ENCODE measurements around the gene ABLIM1. TPM values are rescaled to one million over a fixed set of nuclear protein-coding genes. Genes with fewer than 3 reads are reported as not detected.

ABLIM1 gene
- total RNA-seq, 1 experiment from 2014 or later, result 62.1 TPM

- CTCF ChIA-PET, result no interaction called here
- POLR2A ChIA-PET, result interaction anchor here (0.7 kb wide), 2 partner anchors 176 to 345 kb away, joined by 6 to 7 read pairs; no protein-coding TSS in a partner anchor
- DNase-seq (ENCODE audit: low spot score), result no peak
- Mint-ChIP-seq H3K27me3 (ENCODE audit: low read depth) (peaks cover 37% of the 10 kb centered on the region), H3K4me3 (no peak overlapping the region), H3K36me3 (no peaks in the 10 kb centered on the region), H3K4me1 (peaks cover 31% of the 10 kb centered on the region), H3K9me3 (no peaks in the 10 kb centered on the region), H3K27ac (no peak overlapping the region)
- TF ChIP-seq, protein P1, sequence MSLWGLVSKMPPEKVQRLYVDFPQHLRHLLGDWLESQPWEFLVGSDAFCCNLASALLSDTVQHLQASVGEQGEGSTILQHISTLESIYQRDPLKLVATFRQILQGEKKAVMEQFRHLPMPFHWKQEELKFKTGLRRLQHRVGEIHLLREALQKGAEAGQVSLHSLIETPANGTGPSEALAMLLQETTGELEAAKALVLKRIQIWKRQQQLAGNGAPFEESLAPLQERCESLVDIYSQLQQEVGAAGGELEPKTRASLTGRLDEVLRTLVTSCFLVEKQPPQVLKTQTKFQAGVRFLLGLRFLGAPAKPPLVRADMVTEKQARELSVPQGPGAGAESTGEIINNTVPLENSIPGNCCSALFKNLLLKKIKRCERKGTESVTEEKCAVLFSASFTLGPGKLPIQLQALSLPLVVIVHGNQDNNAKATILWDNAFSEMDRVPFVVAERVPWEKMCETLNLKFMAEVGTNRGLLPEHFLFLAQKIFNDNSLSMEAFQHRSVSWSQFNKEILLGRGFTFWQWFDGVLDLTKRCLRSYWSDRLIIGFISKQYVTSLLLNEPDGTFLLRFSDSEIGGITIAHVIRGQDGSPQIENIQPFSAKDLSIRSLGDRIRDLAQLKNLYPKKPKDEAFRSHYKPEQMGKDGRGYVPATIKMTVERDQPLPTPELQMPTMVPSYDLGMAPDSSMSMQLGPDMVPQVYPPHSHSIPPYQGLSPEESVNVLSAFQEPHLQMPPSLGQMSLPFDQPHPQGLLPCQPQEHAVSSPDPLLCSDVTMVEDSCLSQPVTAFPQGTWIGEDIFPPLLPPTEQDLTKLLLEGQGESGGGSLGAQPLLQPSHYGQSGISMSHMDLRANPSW (CRISPR knock-in tag; conservative IDR thresholded peaks at IDR 0.05; ENCODE audit: low read depth), result no peak
- TF ChIP-seq ZNF532 (CRISPR knock-in tag; IDR thresholded peaks at IDR 0.05; ENCODE audit: borderline replicate concordance) (no peak), SMAD4 (CRISPR knock-in tag; IDR thresholded peaks at IDR 0.05) (no peak), ZBTB43 (CRISPR knock-in tag; IDR thresholded peaks at IDR 0.05) (no peak), GABPB1 (CRISPR knock-in tag; IDR thresholded peaks at IDR 0.05) (no peak), FOXJ3 (CRISPR knock-in tag; IDR thresholded peaks at IDR 0.05; ENCODE audit: borderline replicate concordance) (no peak), SOX15 (CRISPR knock-in tag; IDR thresholded peaks at IDR 0.05) (no peak), ZNF219 (CRISPR knock-in tag; IDR thresholded peaks at IDR 0.05; ENCODE audit: borderline replicate concordance) (no peak), FOXK1 (CRISPR knock-in tag; IDR thresholded peaks at IDR 0.05) (no peak), NFE2L1 (CRISPR knock-in tag; IDR thresholded peaks at IDR 0.05) (no peak), RELA (CRISPR knock-in tag; IDR thresholded peaks at IDR 0.05; ENCODE audit: borderline replicate concordance) (no peak)
- TF ChIP-seq, protein P2, sequence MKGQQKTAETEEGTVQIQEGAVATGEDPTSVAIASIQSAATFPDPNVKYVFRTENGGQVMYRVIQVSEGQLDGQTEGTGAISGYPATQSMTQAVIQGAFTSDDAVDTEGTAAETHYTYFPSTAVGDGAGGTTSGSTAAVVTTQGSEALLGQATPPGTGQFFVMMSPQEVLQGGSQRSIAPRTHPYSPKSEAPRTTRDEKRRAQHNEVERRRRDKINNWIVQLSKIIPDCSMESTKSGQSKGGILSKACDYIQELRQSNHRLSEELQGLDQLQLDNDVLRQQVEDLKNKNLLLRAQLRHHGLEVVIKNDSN (CRISPR knock-in tag; IDR thresholded peaks at IDR 0.05), result no peak
- no peak for ATAC-seq
These were observed 23.5 kb downstream of the ABLIM1 start for GRCh38 chr10:114634609-114634979.

DNA sequence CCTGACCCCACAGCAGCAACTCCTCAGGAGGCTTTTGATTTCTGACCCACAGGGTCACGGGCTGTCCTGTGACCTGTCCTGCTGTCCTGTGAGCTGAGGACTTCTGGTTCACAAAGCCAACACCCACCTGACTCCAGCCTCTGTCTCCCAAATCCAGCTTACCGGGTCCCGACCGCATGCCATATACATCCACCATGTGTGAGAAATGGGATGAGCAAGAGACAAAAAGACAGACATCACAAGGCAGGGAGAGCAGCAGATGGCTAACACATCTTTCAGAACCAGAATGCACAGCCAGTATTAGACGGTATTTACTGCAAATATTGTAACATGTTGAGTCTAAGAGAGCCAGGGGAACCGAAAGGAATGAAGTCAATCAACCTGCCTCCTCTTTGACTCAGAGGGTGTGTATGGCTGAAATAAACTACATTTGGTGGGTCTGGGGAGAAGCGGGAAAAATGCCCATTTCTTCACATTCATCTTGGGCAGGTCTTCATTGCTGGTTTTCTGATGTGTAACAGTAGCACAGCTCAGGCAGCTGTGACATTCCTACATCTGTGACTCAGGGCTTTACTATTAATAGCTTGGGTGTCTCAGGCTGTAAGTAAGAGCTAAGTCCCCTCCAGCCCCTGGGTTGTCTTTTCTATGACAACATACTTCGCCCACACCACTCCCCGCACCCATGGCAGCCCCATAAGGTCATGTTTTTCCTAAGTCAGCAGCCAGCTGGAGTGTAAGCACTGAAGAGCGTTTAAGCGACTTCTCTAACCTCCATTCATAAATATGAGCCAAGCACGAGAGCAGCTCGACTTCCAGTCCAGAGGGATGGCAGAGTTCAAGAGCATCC lies 25.0 kb downstream of the ABLIM1 start:
- Mint-ChIP-seq H3K27me3 (ENCODE audit: low read depth) (peaks cover 37% of the 10 kb centered on the region), H3K9me3 (no peaks in the 10 kb centered on the region), H3K4me3 (peak overlapping the region; percentile 82), H3K4me1 (peaks cover 33% of the 10 kb centered on the region), H3K36me3 (no peaks in the 10 kb centered on the region), H3K27ac (no peak overlapping the region)
- DNase-seq (ENCODE audit: low spot score) (no peak), ATAC-seq (no peak)
- ChIA-PET CTCF (interaction anchor here (1.3 to 2.0 kb wide), 3 partner anchors 15 to 329 kb away, joined by 5 to 7 read pairs (median 6); no protein-coding TSS in a partner anchor), POLR2A (no interaction called here)
- TF ChIP-seq ATF1 (CRISPR knock-in tag; IDR thresholded peaks at IDR 0.05) (no peak), GRHL2 (CRISPR knock-in tag; IDR thresholded peaks at IDR 0.05; ENCODE audit: insufficient replicate concordance, severe bottlenecking) (no peak), ZNF423 (CRISPR knock-in tag; IDR thresholded peaks at IDR 0.05) (no peak), SP1 (CRISPR knock-in tag; conservative IDR thresholded peaks at IDR 0.05) (no peak), ZSCAN18 (CRISPR knock-in tag; IDR thresholded peaks at IDR 0.05) (no peak), MXD4 (CRISPR knock-in tag; IDR thresholded peaks at IDR 0.05; ENCODE audit: borderline replicate concordance) (no peak), MAX (CRISPR knock-in tag; IDR thresholded peaks at IDR 0.05) (no peak)
- TF ChIP-seq, protein P3, sequence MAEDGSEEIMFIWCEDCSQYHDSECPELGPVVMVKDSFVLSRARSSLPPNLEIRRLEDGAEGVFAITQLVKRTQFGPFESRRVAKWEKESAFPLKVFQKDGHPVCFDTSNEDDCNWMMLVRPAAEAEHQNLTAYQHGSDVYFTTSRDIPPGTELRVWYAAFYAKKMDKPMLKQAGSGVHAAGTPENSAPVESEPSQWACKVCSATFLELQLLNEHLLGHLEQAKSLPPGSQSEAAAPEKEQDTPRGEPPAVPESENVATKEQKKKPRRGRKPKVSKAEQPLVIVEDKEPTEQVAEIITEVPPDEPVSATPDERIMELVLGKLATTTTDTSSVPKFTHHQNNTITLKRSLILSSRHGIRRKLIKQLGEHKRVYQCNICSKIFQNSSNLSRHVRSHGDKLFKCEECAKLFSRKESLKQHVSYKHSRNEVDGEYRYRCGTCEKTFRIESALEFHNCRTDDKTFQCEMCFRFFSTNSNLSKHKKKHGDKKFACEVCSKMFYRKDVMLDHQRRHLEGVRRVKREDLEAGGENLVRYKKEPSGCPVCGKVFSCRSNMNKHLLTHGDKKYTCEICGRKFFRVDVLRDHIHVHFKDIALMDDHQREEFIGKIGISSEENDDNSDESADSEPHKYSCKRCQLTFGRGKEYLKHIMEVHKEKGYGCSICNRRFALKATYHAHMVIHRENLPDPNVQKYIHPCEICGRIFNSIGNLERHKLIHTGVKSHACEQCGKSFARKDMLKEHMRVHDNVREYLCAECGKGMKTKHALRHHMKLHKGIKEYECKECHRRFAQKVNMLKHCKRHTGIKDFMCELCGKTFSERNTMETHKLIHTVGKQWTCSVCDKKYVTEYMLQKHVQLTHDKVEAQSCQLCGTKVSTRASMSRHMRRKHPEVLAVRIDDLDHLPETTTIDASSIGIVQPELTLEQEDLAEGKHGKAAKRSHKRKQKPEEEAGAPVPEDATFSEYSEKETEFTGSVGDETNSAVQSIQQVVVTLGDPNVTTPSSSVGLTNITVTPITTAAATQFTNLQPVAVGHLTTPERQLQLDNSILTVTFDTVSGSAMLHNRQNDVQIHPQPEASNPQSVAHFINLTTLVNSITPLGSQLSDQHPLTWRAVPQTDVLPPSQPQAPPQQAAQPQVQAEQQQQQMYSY (CRISPR knock-in tag; IDR thresholded peaks at IDR 0.05), result no peak
